GM20000 (cell line): ENCODE results near the gene TMEM98.

Experiments used
- DNase-seq: peaks from one replicate; pipeline ENCODE4 v3.0.0; 2012; ENCODE audit warnings: low spot score
- CTCF ChIP-seq: IDR thresholded peaks from 2 replicates; pipeline ENCODE4 v1.5.1; 2012; ENCODE audit warnings: mild to moderate bottlenecking, control low read depth; ENCODE audit errors: extremely low read depth, missing control alignments

The TMEM98 gene

GRCh38 chr17:32936186-32936893 lies 8.4 kb downstream of the TMEM98 start:
- TF ChIP-seq CTCF, result no peak
- no peak for DNase-seq

- peak; percentile 81 for DNase-seq
- peak; percentile 87 for TF ChIP-seq CTCF
Observed at GRCh38 chr17:32936894-32937500, 9.0 kb downstream of the TMEM98 start.

GRCh38 chr17:32940706-32941390 lies 12.9 kb downstream of the TMEM98 start:
- no peak for DNase-seq
- TF ChIP-seq CTCF, result no peak

- no peak for TF ChIP-seq CTCF
- no peak for DNase-seq
Observed at GRCh38 chr17:32941419-32942032, 13.6 kb downstream of the TMEM98 start.

- DNase-seq, result no peak
- no peak for TF ChIP-seq CTCF
Observed at GRCh38 chr17:32943206-32943605, 15.3 kb downstream of the TMEM98 start.

GRCh38 chr17:32943647-32944191 lies 15.8 kb downstream of the TMEM98 start:
- TF ChIP-seq CTCF, result no peak
- no peak for DNase-seq
